ENCODE data around the gene TTBK2. TPM values are rescaled to one million over a fixed set of nuclear protein-coding genes. Genes with fewer than 3 reads are reported as not detected.

TTBK2 gene
- polyA plus RNA-seq, 1 experiment, result 3.3 TPM

DNA sequence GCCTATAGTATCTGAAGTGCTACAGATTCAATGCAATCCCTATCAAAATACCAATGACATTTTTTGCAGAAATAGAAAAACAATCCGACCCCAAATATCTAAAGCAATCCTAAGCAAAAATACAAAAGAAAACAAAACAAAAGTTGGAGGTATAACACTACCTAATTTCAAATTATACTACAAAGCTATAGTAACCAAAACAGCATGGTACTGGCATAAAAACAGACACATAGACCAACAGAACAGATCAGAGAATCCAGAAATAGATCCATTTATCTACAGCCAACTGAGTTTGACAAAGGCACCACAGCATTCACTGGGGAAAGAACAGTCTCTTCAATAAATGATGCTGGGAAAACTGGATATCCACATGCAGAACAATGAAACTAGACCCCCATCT, 159.8 kb downstream of the TTBK2 start:
- no peak for DNase-seq (ENCODE audit: low read depth)
- TF ChIP-seq, protein P1, sequence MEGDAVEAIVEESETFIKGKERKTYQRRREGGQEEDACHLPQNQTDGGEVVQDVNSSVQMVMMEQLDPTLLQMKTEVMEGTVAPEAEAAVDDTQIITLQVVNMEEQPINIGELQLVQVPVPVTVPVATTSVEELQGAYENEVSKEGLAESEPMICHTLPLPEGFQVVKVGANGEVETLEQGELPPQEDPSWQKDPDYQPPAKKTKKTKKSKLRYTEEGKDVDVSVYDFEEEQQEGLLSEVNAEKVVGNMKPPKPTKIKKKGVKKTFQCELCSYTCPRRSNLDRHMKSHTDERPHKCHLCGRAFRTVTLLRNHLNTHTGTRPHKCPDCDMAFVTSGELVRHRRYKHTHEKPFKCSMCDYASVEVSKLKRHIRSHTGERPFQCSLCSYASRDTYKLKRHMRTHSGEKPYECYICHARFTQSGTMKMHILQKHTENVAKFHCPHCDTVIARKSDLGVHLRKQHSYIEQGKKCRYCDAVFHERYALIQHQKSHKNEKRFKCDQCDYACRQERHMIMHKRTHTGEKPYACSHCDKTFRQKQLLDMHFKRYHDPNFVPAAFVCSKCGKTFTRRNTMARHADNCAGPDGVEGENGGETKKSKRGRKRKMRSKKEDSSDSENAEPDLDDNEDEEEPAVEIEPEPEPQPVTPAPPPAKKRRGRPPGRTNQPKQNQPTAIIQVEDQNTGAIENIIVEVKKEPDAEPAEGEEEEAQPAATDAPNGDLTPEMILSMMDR (IDR thresholded peaks at IDR 0.05; ENCODE audit: insufficient read depth, low read depth, low read length), result no peak
- POLR2A ChIA-PET, result no interaction called here
- H3K36me3 ChIP-seq (ENCODE audit: control insufficient read depth, insufficient read depth, low read length), result no peaks in the 10 kb centered on the region
- H3K27me3 ChIP-seq (ENCODE audit: control insufficient read depth, insufficient read depth, low read length), result no peaks in the 10 kb centered on the region
- CTCF ChIA-PET, result no interaction called here
- H3K4me3 ChIP-seq (ENCODE audit: low read depth, low read length), result no peak overlapping the region

DNA sequence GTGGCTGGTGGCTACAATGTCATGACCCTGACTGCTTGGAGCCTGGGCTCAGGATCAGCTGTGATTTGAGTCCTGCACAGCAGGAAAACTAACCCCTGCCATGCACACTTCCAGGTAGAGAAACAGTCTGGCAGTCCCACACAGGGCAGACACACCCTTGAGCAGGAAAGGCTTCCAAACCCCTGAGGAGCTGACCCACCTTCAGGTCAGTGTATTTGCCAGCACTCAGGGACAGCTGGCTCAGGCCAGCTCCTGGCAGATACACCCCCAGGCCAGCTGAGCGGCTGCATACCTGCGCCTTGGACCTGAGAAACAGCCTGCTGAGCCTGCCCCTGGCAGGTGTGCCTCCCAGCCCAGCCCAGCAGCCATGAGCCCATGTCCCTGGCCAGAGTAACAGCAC, 161.5 kb downstream of the TTBK2 start:
- H3K36me3 ChIP-seq (ENCODE audit: control insufficient read depth, insufficient read depth, low read length), result no peaks in the 10 kb centered on the region
- H3K4me3 ChIP-seq (ENCODE audit: low read depth, low read length), result no peak overlapping the region
- no peak for DNase-seq (ENCODE audit: low read depth)
- TF ChIP-seq, protein P1 (IDR thresholded peaks at IDR 0.05; ENCODE audit: insufficient read depth, low read depth, low read length), result no peak
- CTCF ChIA-PET, result no interaction called here
- POLR2A ChIA-PET, result no interaction called here
- H3K27me3 ChIP-seq (ENCODE audit: control insufficient read depth, insufficient read depth, low read length), result no peaks in the 10 kb centered on the region

DNA sequence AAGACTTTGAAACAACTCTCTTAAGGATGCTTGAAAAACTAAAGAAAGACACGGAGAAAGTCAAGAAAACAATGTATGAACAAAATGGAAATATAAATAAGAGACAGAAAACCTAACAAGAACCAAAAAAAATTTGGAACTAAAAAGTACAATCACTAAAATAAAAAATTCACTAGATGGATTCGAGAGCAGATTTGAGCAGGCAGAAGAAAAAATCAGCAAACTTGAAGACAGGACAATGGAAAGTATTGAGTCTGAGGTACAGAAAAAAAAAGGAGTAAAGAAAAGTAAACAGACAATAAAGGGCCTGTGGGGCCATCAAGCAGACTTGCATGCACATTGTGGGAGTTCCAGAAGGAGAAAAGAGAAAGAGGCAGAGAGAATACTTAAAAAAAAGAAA, 170.3 kb downstream of the TTBK2 start:
- no peaks in the 10 kb centered on the region for H3K27me3 ChIP-seq (ENCODE audit: control insufficient read depth, insufficient read depth, low read length)
- DNase-seq (ENCODE audit: low read depth), result no peak
- ChIA-PET POLR2A (no interaction called here), CTCF (no interaction called here)
- H3K4me3 ChIP-seq (ENCODE audit: low read depth, low read length), result no peak overlapping the region
- TF ChIP-seq, protein P1 (IDR thresholded peaks at IDR 0.05; ENCODE audit: insufficient read depth, low read depth, low read length), result no peak
- peaks cover 3% of the 10 kb centered on the region for H3K36me3 ChIP-seq (ENCODE audit: control insufficient read depth, insufficient read depth, low read length)

DNA sequence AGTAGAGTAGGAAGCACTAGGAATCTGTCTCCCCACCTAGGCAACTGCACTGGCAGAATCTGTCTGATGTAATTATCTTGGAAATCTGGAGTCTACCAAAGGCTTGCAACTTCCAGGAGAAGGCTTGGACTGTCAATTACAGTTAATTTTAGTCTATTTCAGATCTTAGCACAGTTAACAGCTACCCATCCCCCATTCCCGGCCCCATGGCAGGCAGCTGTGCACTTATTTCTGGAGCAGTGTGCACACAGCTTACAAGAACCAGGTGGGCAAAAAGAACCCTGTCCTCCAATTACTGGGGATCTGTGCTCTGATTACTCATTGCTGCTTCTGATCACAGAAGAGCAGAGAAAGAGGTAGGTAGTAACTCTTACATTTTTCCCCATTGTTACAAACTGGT, 171.3 kb downstream of the TTBK2 start:
- ChIA-PET CTCF (no interaction called here), POLR2A (no interaction called here)
- Histone ChIP-seq H3K4me3 (ENCODE audit: low read depth, low read length) (no peak overlapping the region), H3K27me3 (ENCODE audit: control insufficient read depth, insufficient read depth, low read length) (no peaks in the 10 kb centered on the region), H3K36me3 (ENCODE audit: control insufficient read depth, insufficient read depth, low read length) (peaks cover 3% of the 10 kb centered on the region)
- DNase-seq (ENCODE audit: low read depth), result no peak
- TF ChIP-seq, protein P1 (IDR thresholded peaks at IDR 0.05; ENCODE audit: insufficient read depth, low read depth, low read length), result no peak

DNA sequence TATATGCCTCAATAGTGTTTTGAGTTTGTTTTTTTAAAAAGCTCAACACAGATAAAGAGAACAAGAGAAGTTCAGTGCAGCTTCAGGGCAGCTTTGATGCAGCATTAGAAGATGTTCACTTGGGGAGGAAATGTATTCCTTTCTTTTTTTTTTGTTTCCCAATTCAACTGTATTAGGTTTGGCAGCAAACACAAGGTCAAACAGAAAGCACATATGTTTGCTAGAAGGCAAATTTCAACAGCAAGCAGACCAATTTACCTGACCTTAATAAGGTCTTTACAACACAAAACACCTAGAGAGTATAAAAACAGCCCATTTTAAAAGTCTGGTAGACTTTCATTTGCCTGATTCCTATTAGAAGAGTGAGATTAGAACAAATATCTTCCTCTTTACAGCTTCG, 176.4 kb downstream of the TTBK2 start:
- H3K27me3 ChIP-seq (ENCODE audit: control insufficient read depth, insufficient read depth, low read length), result no peaks in the 10 kb centered on the region
- peaks cover 3% of the 10 kb centered on the region for H3K36me3 ChIP-seq (ENCODE audit: control insufficient read depth, insufficient read depth, low read length)
- no peak for DNase-seq (ENCODE audit: low read depth)
- CTCF ChIA-PET, result interaction anchor here (1.0 kb wide), 1 partner anchor 541 kb away, joined by 3 read pairs; no protein-coding TSS in a partner anchor
- POLR2A ChIA-PET, result no interaction called here
- TF ChIP-seq, protein P1 (IDR thresholded peaks at IDR 0.05; ENCODE audit: insufficient read depth, low read depth, low read length), result no peak
- no peak overlapping the region for H3K4me3 ChIP-seq (ENCODE audit: low read depth, low read length)
